SK-N-SH (cell line): ENCODE data around the gene ATP6V0C.

ENCODE experiments used
- EP300 ChIP-seq, 2 experiments: IDR thresholded peaks; 2 replicates each; pipeline versions ENCODE4 v1.4.0 to v1.6.1; 2012; ENCODE audit warnings: borderline replicate concordance in 1 of 2, low read depth in 1 of 2, low read length in 1 of 2
- EZH2phosphoT487 ChIP-seq: fragments of 200-600 bp; sonication (generic); IDR thresholded peaks from 2 replicates; pipeline ENCODE4 v1.6.1; 2017; ENCODE audit warnings: low read depth, mixed run types, mild to moderate bottlenecking, antibody characterized with exemption, moderate library complexity, borderline replicate concordance
- TF ChIP-seq, protein P1 (sequence below): fragments of 200-600 bp; sonication (generic); IDR thresholded peaks from 2 replicates; pipeline ENCODE4 v1.6.1; 2017; ENCODE audit warnings: antibody characterized with exemption, mild to moderate bottlenecking, moderate library complexity

DNA sequence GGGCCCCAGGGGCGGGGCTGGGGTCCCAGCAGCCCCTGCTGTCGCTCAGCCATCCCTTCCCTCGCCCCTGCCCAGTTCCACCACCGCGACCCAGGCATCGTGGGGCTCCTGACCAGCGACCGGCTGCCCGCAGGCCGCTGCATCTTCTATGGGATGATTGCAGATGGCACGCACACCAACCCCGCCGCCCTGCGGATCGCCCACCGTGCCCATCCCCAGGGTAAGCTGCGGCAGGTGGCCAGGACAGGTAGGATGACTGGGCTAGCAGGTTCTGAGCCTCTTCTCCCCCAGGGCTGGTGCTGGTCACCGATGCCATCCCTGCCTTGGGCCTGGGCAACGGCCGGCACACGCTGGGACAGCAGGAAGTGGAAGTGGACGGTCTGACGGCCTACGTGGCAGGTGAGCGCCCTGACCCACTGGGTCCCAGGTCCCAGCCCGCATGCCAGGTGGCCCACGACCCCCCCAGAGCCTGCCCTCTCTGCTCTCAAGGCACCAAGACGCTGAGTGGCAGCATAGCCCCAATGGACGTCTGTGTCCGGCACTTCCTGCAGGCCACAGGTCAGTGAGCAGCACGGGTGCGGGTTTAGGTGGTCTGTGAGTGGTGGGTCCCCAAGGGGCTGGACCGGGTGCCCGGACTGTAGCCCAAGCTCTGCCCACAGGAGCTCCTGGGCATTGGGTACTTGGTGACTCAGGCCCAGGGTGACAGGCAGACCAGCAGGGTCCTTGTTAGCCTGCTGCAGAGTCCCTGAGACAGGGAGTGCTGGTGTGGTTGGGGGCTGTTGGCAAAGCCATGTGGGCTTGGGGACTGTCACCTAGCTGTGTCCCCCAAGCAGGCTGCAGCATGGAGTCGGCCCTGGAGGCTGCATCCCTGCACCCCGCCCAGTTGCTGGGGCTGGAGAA is 14.7 kb downstream of the ATP6V0C start:
- no peak for TF ChIP-seq EP300 (IDR thresholded peaks at IDR 0.05; ENCODE audit: borderline replicate concordance in 1 of 2, low read depth in 1 of 2, low read length in 1 of 2)
- TF ChIP-seq, protein P1, sequence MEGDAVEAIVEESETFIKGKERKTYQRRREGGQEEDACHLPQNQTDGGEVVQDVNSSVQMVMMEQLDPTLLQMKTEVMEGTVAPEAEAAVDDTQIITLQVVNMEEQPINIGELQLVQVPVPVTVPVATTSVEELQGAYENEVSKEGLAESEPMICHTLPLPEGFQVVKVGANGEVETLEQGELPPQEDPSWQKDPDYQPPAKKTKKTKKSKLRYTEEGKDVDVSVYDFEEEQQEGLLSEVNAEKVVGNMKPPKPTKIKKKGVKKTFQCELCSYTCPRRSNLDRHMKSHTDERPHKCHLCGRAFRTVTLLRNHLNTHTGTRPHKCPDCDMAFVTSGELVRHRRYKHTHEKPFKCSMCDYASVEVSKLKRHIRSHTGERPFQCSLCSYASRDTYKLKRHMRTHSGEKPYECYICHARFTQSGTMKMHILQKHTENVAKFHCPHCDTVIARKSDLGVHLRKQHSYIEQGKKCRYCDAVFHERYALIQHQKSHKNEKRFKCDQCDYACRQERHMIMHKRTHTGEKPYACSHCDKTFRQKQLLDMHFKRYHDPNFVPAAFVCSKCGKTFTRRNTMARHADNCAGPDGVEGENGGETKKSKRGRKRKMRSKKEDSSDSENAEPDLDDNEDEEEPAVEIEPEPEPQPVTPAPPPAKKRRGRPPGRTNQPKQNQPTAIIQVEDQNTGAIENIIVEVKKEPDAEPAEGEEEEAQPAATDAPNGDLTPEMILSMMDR, result no peak
- no peak for TF ChIP-seq EZH2phosphoT487
